K562 (cell line): ENCODE measurements around the gene GPR15. TPM values are rescaled to one million over a fixed set of nuclear protein-coding genes. Genes with fewer than 3 reads are reported as not detected.

Experiments
- BCL6 ChIP-seq: fragments of 250-450 bp; sonication (Bioruptor Pico); IDR thresholded peaks from 2 replicates; pipeline ENCODE4 v1.4.0; 2020
- CCAR2 ChIP-seq: fragments of 200-400 bp; formaldehyde crosslinking; IDR thresholded peaks from 2 replicates; pipeline ENCODE4 v1.6.1; 2017; ENCODE audit warnings: mild to moderate bottlenecking, low read depth, low read length
- EGR1 ChIP-seq: fragments of 450-650 bp; conservative IDR thresholded peaks from 2 replicates; pipeline ENCODE4 v1.6.1; 2017; ENCODE audit warnings: mild to moderate bottlenecking
- EHMT2 ChIP-seq: fragments of 450-650 bp; IDR thresholded peaks from 2 replicates; pipeline ENCODE4 v1.6.1; 2018; ENCODE audit warnings: antibody characterized with exemption
- FOXA1 ChIP-seq: fragments of 450-650 bp; IDR thresholded peaks from 2 replicates; pipeline ENCODE4 v1.6.1; 2016; ENCODE audit warnings: mild to moderate bottlenecking, borderline replicate concordance
- HDAC1 ChIP-seq, 2 experiments: fragments of 450-650 bp; IDR thresholded peaks; 2 replicates each; pipeline ENCODE4 v1.6.1; 2016 to 2017; ENCODE audit warnings: inconsistent platforms in 1 of 2, mild to moderate bottlenecking in 1 of 2, moderate library complexity in 1 of 2
- KDM5B ChIP-seq: fragments of 200-600 bp; sonication (generic); IDR thresholded peaks from 2 replicates; pipeline ENCODE4 v1.6.1; 2012; ENCODE audit warnings: low read depth, mild to moderate bottlenecking, moderate library complexity, low read length, control low read depth, inconsistent platforms; ENCODE audit not compliant: insufficient replicate concordance
- KLF13 ChIP-seq: fragments of 450-650 bp; IDR thresholded peaks from 2 replicates; pipeline ENCODE4 v1.6.1; 2016; ENCODE audit warnings: missing genetic modification characterization, low read depth, mild to moderate bottlenecking, missing compliant biosample characterization, moderate library complexity, borderline replicate concordance
- LEF1 ChIP-seq: fragments of 450-650 bp; IDR thresholded peaks from 2 replicates; pipeline ENCODE4 v1.6.1; 2016; ENCODE audit warnings: mild to moderate bottlenecking
- MBD2 ChIP-seq: sonication (generic); IDR thresholded peaks from 2 replicates; pipeline ENCODE4 v1.6.1; 2016; ENCODE audit warnings: low read depth, borderline replicate concordance
- OTX1 ChIP-seq: fragments of 450-650 bp; formaldehyde crosslinking; IDR thresholded peaks from 2 replicates; pipeline ENCODE4 v1.4.0; 2022; ENCODE audit warnings: mild to moderate bottlenecking
- PHF8 ChIP-seq: fragments of 200-600 bp; sonication (generic); IDR thresholded peaks from 2 replicates; pipeline ENCODE4 v1.6.1; 2012; ENCODE audit warnings: mixed run types, mild to moderate bottlenecking, inconsistent platforms, low read length, moderate library complexity, borderline replicate concordance
- PURB ChIP-seq: sonication (generic); formaldehyde crosslinking; IDR thresholded peaks from 2 replicates; pipeline ENCODE4 v1.9.0; 2021; ENCODE audit warnings: low read depth, mild to moderate bottlenecking, missing genetic modification reagents
- STAT5A ChIP-seq: IDR thresholded peaks from 2 replicates; pipeline ENCODE4 v1.6.1; 2012; ENCODE audit warnings: low read length, inconsistent platforms, borderline replicate concordance
- SUPT5H ChIP-seq: fragments of 450-650 bp; IDR thresholded peaks from 2 replicates; pipeline ENCODE4 v1.6.1; 2016
- TFE3 ChIP-seq: fragments of 450-650 bp; formaldehyde crosslinking; IDR thresholded peaks from 2 replicates; pipeline ENCODE4 v1.4.0; 2020; ENCODE audit warnings: mild to moderate bottlenecking, mixed read lengths
- TSC22D4 ChIP-seq: fragments of 450-650 bp; IDR thresholded peaks from 2 replicates; pipeline ENCODE4 v1.6.1; 2016; ENCODE audit warnings: missing genetic modification characterization, missing biosample characterization, control low read depth
- ZBED1 ChIP-seq: IDR thresholded peaks from 2 replicates; pipeline ENCODE4 v1.6.1; 2014
- ZBTB33 ChIP-seq: sonication (generic); formaldehyde crosslinking; IDR thresholded peaks from 2 replicates; pipeline ENCODE4 v1.8.1; 2023; ENCODE audit warnings: mild to moderate bottlenecking, missing genetic modification reagents
- ZC3H8 ChIP-seq: fragments of 450-650 bp; IDR thresholded peaks from 2 replicates; pipeline ENCODE4 v1.6.1; 2017
- ZKSCAN1 ChIP-seq: fragments of 150-350 bp; IDR thresholded peaks from 2 replicates; pipeline ENCODE4 v1.6.1; 2016; ENCODE audit warnings: low read depth, low read length
- ZNF121 ChIP-seq: sonication (generic); formaldehyde crosslinking; conservative IDR thresholded peaks from 2 replicates; pipeline ENCODE4 v1.8.0; 2022; ENCODE audit warnings: missing genetic modification reagents
- ZNF217 ChIP-seq: sonication (generic); formaldehyde crosslinking; IDR thresholded peaks from 2 replicates; pipeline ENCODE4 v1.8.0; 2022; ENCODE audit warnings: mild to moderate bottlenecking, missing genetic modification reagents
- ZNF586 ChIP-seq: fragments of 450-650 bp; formaldehyde crosslinking; conservative IDR thresholded peaks from 2 replicates; pipeline ENCODE4 v1.4.0; 2020; ENCODE audit warnings: mild to moderate bottlenecking, moderate library complexity
- polyA plus RNA-seq, 8 experiments: library from polyadenylated mRNA; depleted of rRNA in 4 of 8; stranded (reverse) in 5 of 8; unstranded in 3 of 8; fragments of >200 nt; fragmentation: Nextera tagmentation in 2 of 8; fragmentation: Illumina TruSeq in 1 of 8; extraction: Ambion mirVana in 2 of 8; extraction: Trizol in 1 of 8; gene quantifications; 2 replicates each; pipeline versions ENCODE4 v1.2.1 to v1.2.3, GENCODE V29; 2011 to 2014; ENCODE audit warnings: inconsistent platforms in 1 of 8, missing spikeins in 1 of 8
- total RNA-seq, 7 experiments: library from RNA; depleted of rRNA in 6 of 7; stranded (reverse); fragments of >200 nt in 6 of 7; fragmentation: Illumina TruSeq in 2 of 7; extraction: Trizol in 2 of 7; gene quantifications; 2 replicates each; pipeline versions ENCODE4 v1.2.1 to v1.2.3, GENCODE V29; 2011 to 2021; ENCODE audit warnings: low replicate concordance in 1 of 7
- TF ChIP-seq, protein P1 (sequence below): sonication (generic); formaldehyde crosslinking; IDR thresholded peaks from 2 replicates; pipeline ENCODE4 v1.8.0; 2022; ENCODE audit warnings: missing genetic modification reagents, mild to moderate bottlenecking, borderline replicate concordance
- TF ChIP-seq, protein P2 (sequence below): fragments of 450-650 bp; IDR thresholded peaks from 2 replicates; pipeline ENCODE4 v1.6.1; 2016; ENCODE audit warnings: low read depth, mild to moderate bottlenecking, moderate library complexity

The GPR15 gene
- total and polyA plus RNA-seq, 9 of the 15 experiments (the other 6 are each of a cell fraction or from before 2014, with no cell fraction given) = 0.13 TPM; not detected in 8

DNA sequence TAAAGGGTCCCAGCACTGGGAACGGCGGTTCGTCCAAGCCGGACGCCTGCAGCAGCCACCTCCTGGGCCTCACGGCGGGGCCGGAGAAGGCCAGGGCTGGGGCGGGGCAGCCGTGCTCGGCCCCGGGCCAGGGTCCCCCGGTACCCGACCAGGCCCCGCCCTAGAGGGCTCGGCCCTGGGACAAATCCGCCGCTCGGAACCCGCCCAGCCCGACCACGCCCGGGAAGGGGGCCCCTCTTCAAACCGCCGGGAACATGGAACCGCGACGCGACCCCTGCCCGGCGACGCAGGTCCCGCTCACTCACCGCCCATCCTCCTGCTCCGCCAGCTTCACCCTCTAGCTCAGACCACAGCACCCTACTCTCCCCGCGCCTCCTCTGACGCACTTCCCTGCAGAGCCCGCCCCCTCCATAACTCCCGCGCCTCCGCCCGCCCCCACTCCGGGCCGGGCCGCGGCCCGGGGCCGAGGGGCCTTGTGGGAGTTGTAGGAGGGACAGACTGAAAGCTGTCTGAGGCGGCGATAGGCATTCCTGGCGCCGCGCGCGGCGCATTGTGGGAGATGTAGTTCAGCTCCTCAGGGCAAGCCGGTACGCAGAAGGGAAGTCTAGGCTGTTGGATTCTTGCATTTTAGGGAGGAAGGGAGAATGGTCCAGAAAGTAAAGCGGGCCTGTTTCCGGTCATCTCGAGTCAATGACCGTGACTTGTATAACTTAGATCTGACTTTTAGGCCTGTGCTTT lies 9.1 kb upstream of the GPR15 start, which contains the start of gene CLDND1 (continued):
- TF ChIP-seq TFE3 (CRISPR knock-in tag) = no peak
- peak; percentile 97 for TF ChIP-seq EGR1
- TF ChIP-seq EHMT2 = no peak
- no peak for TF ChIP-seq KDM5B
- TF ChIP-seq, protein P1, sequence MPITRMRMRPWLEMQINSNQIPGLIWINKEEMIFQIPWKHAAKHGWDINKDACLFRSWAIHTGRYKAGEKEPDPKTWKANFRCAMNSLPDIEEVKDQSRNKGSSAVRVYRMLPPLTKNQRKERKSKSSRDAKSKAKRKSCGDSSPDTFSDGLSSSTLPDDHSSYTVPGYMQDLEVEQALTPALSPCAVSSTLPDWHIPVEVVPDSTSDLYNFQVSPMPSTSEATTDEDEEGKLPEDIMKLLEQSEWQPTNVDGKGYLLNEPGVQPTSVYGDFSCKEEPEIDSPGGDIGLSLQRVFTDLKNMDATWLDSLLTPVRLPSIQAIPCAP = no peak
- no peak for TF ChIP-seq STAT5A
- TF ChIP-seq BCL6 = no peak
- TF ChIP-seq SUPT5H = peak; percentile 83
- TF ChIP-seq HDAC1 (IDR thresholded peaks at IDR 0.05) = peak in 1 of 2 experiments; percentile 25; a peak in 1 of 4 replicates
- no peak for TF ChIP-seq ZBTB33
- TF ChIP-seq PURB (CRISPR knock-in tag) = no peak
- TF ChIP-seq OTX1 (CRISPR knock-in tag) = 0 out of 2 replicates have a peak, but pooled peaks have one; percentile 6
- TF ChIP-seq PHF8 = peak; percentile 74; the same call in 1 of the 2 replicates
- TF ChIP-seq ZC3H8 = no peak
- no peak for TF ChIP-seq LEF1
- no peak for TF ChIP-seq FOXA1
- TF ChIP-seq MBD2 = no peak
- no peak for TF ChIP-seq ZNF217 (CRISPR knock-in tag)
- no peak for TF ChIP-seq ZNF586 (CRISPR knock-in tag)
- TF ChIP-seq KLF13 (tag) = no peak
- TF ChIP-seq, protein P2, sequence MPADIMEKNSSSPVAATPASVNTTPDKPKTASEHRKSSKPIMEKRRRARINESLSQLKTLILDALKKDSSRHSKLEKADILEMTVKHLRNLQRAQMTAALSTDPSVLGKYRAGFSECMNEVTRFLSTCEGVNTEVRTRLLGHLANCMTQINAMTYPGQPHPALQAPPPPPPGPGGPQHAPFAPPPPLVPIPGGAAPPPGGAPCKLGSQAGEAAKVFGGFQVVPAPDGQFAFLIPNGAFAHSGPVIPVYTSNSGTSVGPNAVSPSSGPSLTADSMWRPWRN = no peak
- no peak for TF ChIP-seq ZKSCAN1
- TF ChIP-seq ZNF121 (CRISPR knock-in tag) = no peak
- TF ChIP-seq ZBED1 = no peak
- TF ChIP-seq TSC22D4 (tag) = no peak
- TF ChIP-seq CCAR2 = no peak
